K562 (cell line): Measurements from ENCODE around the gene SPRING1. TPM values are rescaled to one million over a fixed set of nuclear protein-coding genes. Genes with fewer than 3 reads are reported as not detected.

ENCODE experiments used
- AFF1 ChIP-seq, 2 experiments: fragments of 450-650 bp; IDR thresholded peaks; 2 replicates each; pipeline ENCODE4 v1.6.1; 2018; ENCODE audit warnings: mild to moderate bottlenecking in 2 of 2, low read depth in 1 of 2; ENCODE audit not compliant: partially characterized antibody in 2 of 2
- CHD2 ChIP-seq: IDR thresholded peaks from 2 replicates; pipeline ENCODE4 v1.6.1; 2011; ENCODE audit warnings: low read depth, low read length
- CXXC5 ChIP-seq: fragments of 250-450 bp; sonication (Bioruptor Pico); IDR thresholded peaks from 2 replicates; pipeline ENCODE4 v1.8.0; 2022; ENCODE audit warnings: inconsistent platforms, mild to moderate bottlenecking, moderate library complexity
- FOXA1 ChIP-seq: fragments of 450-650 bp; IDR thresholded peaks from 2 replicates; pipeline ENCODE4 v1.6.1; 2016; ENCODE audit warnings: mild to moderate bottlenecking, borderline replicate concordance
- FOXK2 ChIP-seq, 2 experiments: fragments of 450-650 bp; IDR thresholded peaks in 1 of 2; conservative IDR thresholded peaks in 1 of 2; 2 replicates each; pipeline ENCODE4 v1.6.1; 2016; ENCODE audit warnings: low read depth in 2 of 2, mild to moderate bottlenecking in 1 of 2
- GATAD2B ChIP-seq: fragments of 450-650 bp; IDR thresholded peaks from 2 replicates; pipeline ENCODE4 v1.6.1; 2017; ENCODE audit warnings: mild to moderate bottlenecking, borderline replicate concordance
- HCFC1 ChIP-seq: IDR thresholded peaks from 2 replicates; pipeline ENCODE4 v1.6.1; 2012; ENCODE audit warnings: low read depth, low read length, improper control_type of control experiment
- MAFK ChIP-seq: IDR thresholded peaks from 2 replicates; pipeline ENCODE4 v1.6.1; 2011; ENCODE audit warnings: low read length, improper control_type of control experiment
- RBBP5 ChIP-seq: fragments of 200-600 bp; sonication (generic); IDR thresholded peaks from 2 replicates; pipeline ENCODE4 v1.6.1; 2012; ENCODE audit warnings: borderline replicate concordance, mild to moderate bottlenecking, low read length, control low read depth, inconsistent platforms; ENCODE audit not compliant: insufficient read depth, poor library complexity, severe bottlenecking
- RCOR1 ChIP-seq, 2 experiments: IDR thresholded peaks; 2 replicates each; pipeline ENCODE4 v1.6.1; 2012; ENCODE audit warnings: low read depth in 2 of 2, low read length in 2 of 2, borderline replicate concordance in 1 of 2, improper control_type of control experiment in 1 of 2
- TSC22D4 ChIP-seq: fragments of 450-650 bp; IDR thresholded peaks from 2 replicates; pipeline ENCODE4 v1.6.1; 2016; ENCODE audit warnings: missing genetic modification characterization, missing biosample characterization, control low read depth
- ZHX1 ChIP-seq: fragments of 150-350 bp; conservative IDR thresholded peaks from 2 replicates; pipeline ENCODE4 v1.6.1; 2014; ENCODE audit warnings: low read length
- ZNF212 ChIP-seq: fragments of 450-650 bp; formaldehyde crosslinking; IDR thresholded peaks from 2 replicates; pipeline ENCODE4 v1.4.0; 2020; ENCODE audit warnings: mild to moderate bottlenecking
- polyA plus RNA-seq, 8 experiments: library from polyadenylated mRNA; depleted of rRNA in 4 of 8; stranded (reverse) in 5 of 8; unstranded in 3 of 8; fragments of >200 nt; fragmentation: Nextera tagmentation in 2 of 8; fragmentation: Illumina TruSeq in 1 of 8; extraction: Ambion mirVana in 2 of 8; extraction: Trizol in 1 of 8; gene quantifications; 2 replicates each; pipeline versions ENCODE4 v1.2.1 to v1.2.3, GENCODE V29; 2011 to 2014; ENCODE audit warnings: inconsistent platforms in 1 of 8, missing spikeins in 1 of 8
- total RNA-seq, 7 experiments: library from RNA; depleted of rRNA in 6 of 7; stranded (reverse); fragments of >200 nt in 6 of 7; fragmentation: Illumina TruSeq in 2 of 7; extraction: Trizol in 2 of 7; gene quantifications; 2 replicates each; pipeline versions ENCODE4 v1.2.1 to v1.2.3, GENCODE V29; 2011 to 2021; ENCODE audit warnings: low replicate concordance in 1 of 7
- TF ChIP-seq, protein P1 (sequence below): fragments of 450-650 bp; formaldehyde crosslinking; IDR thresholded peaks from 2 replicates; pipeline ENCODE4 v1.4.0; 2020; ENCODE audit warnings: mild to moderate bottlenecking, moderate library complexity
- TF ChIP-seq, protein P2 (sequence below): sonication (generic); formaldehyde crosslinking; IDR thresholded peaks from 2 replicates; pipeline ENCODE4 v1.8.1; 2023; ENCODE audit warnings: mild to moderate bottlenecking, missing genetic modification reagents

SPRING1 gene
- total and polyA plus RNA-seq, 9 of the 15 experiments (the other 6 are each of a cell fraction or from before 2014, with no cell fraction given), result 1.1 to 20.0 (median 8.0) TPM

GRCh38 chr12:116759783-116760621 lies 22.1 kb upstream of the SPRING1 start (continued):
- TF ChIP-seq ZHX1, result no peak
- peak in 1 of 2 experiments; percentile 45; a peak in 1 of 4 replicates for TF ChIP-seq RCOR1 (IDR thresholded peaks at IDR 0.05; ENCODE audit: borderline replicate concordance in 1 of 2, low read depth in 2 of 2, low read length in 2 of 2)
- no peak; the same call in 1 of the 2 replicates for TF ChIP-seq GATAD2B
- TF ChIP-seq CHD2, result no peak
- TF ChIP-seq AFF1 (IDR thresholded peaks at IDR 0.05; ENCODE audit: low read depth in 1 of 2, partially characterized antibody in 2 of 2), result peak in 1 of 2 experiments; percentile 66
- TF ChIP-seq, protein P1, sequence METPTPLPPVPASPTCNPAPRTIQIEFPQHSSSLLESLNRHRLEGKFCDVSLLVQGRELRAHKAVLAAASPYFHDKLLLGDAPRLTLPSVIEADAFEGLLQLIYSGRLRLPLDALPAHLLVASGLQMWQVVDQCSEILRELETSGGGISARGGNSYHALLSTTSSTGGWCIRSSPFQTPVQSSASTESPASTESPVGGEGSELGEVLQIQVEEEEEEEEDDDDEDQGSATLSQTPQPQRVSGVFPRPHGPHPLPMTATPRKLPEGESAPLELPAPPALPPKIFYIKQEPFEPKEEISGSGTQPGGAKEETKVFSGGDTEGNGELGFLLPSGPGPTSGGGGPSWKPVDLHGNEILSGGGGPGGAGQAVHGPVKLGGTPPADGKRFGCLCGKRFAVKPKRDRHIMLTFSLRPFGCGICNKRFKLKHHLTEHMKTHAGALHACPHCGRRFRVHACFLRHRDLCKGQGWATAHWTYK (CRISPR knock-in tag), result no peak
- TF ChIP-seq ZNF212 (CRISPR knock-in tag), result no peak
- TF ChIP-seq HCFC1, result no peak; the same call in 1 of the 2 replicates
- TF ChIP-seq TSC22D4 (tag), result no peak
- peak; percentile 68; the same call in 1 of the 2 replicates for TF ChIP-seq CXXC5 (CRISPR knock-in tag)
- TF ChIP-seq MAFK, result peak; percentile 70; the same call in 1 of the 2 replicates
- TF ChIP-seq, protein P2, sequence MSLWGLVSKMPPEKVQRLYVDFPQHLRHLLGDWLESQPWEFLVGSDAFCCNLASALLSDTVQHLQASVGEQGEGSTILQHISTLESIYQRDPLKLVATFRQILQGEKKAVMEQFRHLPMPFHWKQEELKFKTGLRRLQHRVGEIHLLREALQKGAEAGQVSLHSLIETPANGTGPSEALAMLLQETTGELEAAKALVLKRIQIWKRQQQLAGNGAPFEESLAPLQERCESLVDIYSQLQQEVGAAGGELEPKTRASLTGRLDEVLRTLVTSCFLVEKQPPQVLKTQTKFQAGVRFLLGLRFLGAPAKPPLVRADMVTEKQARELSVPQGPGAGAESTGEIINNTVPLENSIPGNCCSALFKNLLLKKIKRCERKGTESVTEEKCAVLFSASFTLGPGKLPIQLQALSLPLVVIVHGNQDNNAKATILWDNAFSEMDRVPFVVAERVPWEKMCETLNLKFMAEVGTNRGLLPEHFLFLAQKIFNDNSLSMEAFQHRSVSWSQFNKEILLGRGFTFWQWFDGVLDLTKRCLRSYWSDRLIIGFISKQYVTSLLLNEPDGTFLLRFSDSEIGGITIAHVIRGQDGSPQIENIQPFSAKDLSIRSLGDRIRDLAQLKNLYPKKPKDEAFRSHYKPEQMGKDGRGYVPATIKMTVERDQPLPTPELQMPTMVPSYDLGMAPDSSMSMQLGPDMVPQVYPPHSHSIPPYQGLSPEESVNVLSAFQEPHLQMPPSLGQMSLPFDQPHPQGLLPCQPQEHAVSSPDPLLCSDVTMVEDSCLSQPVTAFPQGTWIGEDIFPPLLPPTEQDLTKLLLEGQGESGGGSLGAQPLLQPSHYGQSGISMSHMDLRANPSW (CRISPR knock-in tag), result no peak
- peak; percentile 50 to 58; a peak in 2 of 4 replicates for TF ChIP-seq FOXK2 (conservative IDR thresholded peaks at IDR 0.05 in 1 of 2, IDR thresholded peaks at IDR 0.05 in 1 of 2; ENCODE audit: low read depth in 2 of 2)
- no peak for TF ChIP-seq FOXA1
- no peak for TF ChIP-seq RBBP5
